ENCODE measurements around the gene ONECUT3. TPM values are rescaled to one million over a fixed set of nuclear protein-coding genes. Genes with fewer than 3 reads are reported as not detected.

ONECUT3 gene
- total RNA-seq, 1 experiment from 2014 or later, result 0.04 TPM

GRCh38 chr19:1769645-1769985 lies 16.3 kb downstream of the ONECUT3 start (continued):
- TF ChIP-seq, protein P1, sequence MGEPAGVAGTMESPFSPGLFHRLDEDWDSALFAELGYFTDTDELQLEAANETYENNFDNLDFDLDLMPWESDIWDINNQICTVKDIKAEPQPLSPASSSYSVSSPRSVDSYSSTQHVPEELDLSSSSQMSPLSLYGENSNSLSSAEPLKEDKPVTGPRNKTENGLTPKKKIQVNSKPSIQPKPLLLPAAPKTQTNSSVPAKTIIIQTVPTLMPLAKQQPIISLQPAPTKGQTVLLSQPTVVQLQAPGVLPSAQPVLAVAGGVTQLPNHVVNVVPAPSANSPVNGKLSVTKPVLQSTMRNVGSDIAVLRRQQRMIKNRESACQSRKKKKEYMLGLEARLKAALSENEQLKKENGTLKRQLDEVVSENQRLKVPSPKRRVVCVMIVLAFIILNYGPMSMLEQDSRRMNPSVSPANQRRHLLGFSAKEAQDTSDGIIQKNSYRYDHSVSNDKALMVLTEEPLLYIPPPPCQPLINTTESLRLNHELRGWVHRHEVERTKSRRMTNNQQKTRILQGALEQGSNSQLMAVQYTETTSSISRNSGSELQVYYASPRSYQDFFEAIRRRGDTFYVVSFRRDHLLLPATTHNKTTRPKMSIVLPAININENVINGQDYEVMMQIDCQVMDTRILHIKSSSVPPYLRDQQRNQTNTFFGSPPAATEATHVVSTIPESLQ (CRISPR knock-in tag; IDR thresholded peaks at IDR 0.05), result no peak
- TF ChIP-seq TEAD1 (CRISPR knock-in tag; IDR thresholded peaks at IDR 0.05), result no peak
- no peak for TF ChIP-seq NR2C2 (CRISPR knock-in tag; IDR thresholded peaks at IDR 0.05)
- TF ChIP-seq, protein P2, sequence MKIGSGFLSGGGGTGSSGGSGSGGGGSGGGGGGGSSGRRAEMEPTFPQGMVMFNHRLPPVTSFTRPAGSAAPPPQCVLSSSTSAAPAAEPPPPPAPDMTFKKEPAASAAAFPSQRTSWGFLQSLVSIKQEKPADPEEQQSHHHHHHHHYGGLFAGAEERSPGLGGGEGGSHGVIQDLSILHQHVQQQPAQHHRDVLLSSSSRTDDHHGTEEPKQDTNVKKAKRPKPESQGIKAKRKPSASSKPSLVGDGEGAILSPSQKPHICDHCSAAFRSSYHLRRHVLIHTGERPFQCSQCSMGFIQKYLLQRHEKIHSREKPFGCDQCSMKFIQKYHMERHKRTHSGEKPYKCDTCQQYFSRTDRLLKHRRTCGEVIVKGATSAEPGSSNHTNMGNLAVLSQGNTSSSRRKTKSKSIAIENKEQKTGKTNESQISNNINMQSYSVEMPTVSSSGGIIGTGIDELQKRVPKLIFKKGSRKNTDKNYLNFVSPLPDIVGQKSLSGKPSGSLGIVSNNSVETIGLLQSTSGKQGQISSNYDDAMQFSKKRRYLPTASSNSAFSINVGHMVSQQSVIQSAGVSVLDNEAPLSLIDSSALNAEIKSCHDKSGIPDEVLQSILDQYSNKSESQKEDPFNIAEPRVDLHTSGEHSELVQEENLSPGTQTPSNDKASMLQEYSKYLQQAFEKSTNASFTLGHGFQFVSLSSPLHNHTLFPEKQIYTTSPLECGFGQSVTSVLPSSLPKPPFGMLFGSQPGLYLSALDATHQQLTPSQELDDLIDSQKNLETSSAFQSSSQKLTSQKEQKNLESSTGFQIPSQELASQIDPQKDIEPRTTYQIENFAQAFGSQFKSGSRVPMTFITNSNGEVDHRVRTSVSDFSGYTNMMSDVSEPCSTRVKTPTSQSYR (CRISPR knock-in tag; IDR thresholded peaks at IDR 0.05), result no peak
- no peak for TF ChIP-seq ZNF219 (CRISPR knock-in tag; IDR thresholded peaks at IDR 0.05; ENCODE audit: borderline replicate concordance)
- TF ChIP-seq, protein P3, sequence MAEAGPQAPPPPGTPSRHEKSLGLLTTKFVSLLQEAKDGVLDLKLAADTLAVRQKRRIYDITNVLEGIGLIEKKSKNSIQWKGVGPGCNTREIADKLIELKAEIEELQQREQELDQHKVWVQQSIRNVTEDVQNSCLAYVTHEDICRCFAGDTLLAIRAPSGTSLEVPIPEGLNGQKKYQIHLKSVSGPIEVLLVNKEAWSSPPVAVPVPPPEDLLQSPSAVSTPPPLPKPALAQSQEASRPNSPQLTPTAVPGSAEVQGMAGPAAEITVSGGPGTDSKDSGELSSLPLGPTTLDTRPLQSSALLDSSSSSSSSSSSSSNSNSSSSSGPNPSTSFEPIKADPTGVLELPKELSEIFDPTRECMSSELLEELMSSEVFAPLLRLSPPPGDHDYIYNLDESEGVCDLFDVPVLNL (CRISPR knock-in tag; IDR thresholded peaks at IDR 0.05; ENCODE audit: borderline replicate concordance, low read depth), result no peak
- no peak for TF ChIP-seq FOXK1 (CRISPR knock-in tag; IDR thresholded peaks at IDR 0.05)
- TF ChIP-seq, protein P4, sequence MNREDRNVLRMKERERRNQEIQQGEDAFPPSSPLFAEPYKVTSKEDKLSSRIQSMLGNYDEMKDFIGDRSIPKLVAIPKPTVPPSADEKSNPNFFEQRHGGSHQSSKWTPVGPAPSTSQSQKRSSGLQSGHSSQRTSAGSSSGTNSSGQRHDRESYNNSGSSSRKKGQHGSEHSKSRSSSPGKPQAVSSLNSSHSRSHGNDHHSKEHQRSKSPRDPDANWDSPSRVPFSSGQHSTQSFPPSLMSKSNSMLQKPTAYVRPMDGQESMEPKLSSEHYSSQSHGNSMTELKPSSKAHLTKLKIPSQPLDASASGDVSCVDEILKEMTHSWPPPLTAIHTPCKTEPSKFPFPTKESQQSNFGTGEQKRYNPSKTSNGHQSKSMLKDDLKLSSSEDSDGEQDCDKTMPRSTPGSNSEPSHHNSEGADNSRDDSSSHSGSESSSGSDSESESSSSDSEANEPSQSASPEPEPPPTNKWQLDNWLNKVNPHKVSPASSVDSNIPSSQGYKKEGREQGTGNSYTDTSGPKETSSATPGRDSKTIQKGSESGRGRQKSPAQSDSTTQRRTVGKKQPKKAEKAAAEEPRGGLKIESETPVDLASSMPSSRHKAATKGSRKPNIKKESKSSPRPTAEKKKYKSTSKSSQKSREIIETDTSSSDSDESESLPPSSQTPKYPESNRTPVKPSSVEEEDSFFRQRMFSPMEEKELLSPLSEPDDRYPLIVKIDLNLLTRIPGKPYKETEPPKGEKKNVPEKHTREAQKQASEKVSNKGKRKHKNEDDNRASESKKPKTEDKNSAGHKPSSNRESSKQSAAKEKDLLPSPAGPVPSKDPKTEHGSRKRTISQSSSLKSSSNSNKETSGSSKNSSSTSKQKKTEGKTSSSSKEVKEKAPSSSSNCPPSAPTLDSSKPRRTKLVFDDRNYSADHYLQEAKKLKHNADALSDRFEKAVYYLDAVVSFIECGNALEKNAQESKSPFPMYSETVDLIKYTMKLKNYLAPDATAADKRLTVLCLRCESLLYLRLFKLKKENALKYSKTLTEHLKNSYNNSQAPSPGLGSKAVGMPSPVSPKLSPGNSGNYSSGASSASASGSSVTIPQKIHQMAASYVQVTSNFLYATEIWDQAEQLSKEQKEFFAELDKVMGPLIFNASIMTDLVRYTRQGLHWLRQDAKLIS (CRISPR knock-in tag; IDR thresholded peaks at IDR 0.05; ENCODE audit: borderline replicate concordance), result no peak

DNA sequence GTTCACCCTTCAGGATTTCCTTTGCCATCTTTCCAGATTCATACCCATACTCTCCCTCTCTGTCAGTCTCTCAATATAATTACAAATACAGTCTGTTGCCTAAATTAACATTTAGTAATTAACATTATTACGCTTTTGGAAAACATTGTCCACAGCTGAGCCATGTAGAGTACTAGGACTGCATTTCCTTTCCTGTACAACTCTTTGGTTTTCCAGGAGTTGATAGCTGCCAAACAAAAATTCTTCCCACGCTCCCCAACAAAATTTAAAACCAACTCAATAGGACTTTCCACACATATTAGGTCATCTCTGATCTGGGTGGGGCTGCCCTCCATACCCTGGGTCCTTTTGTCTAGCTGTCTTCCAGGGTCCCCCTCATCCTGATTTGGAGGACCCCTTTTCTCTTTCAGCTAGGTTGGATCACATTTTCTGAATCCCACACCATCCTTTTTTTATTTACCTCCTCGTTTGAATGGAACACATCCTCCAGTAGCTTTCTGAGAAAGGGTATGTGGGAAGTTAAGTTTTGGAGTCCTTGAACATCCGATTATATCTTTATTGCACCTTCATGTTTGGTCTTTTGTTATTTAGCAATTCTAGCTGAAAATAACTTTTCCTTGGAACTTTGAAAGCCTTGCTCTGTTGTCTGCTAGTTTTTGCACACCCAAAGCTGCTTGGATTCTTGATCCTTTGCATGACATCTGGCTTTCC lies 17.7 kb downstream of the ONECUT3 start:
- TF ChIP-seq, protein P1 (CRISPR knock-in tag; IDR thresholded peaks at IDR 0.05), result no peak
- TF ChIP-seq GTF2I (CRISPR knock-in tag; conservative IDR thresholded peaks at IDR 0.05), result peak; percentile 85; the same call in 1 of the 2 replicates
- H3K4me1 Mint-ChIP-seq, result 0 out of 2 replicates have a peak, but pooled peaks cover 2% of the 10 kb centered on the region
- ATAC-seq (no peak), DNase-seq (ENCODE audit: low spot score) (no peak)
- ChIA-PET CTCF (interaction anchor here (1.0 to 2.8 kb wide), 6 partner anchors 10 to 225 kb away, joined by 3 to 22 read pairs (median 6); no protein-coding TSS in a partner anchor), POLR2A (interaction anchor here (0.6 kb wide), 1 partner anchor 254 kb away, joined by 7 read pairs; no protein-coding TSS in a partner anchor)
- peaks cover 17% of the 10 kb centered on the region for H3K9me3 Mint-ChIP-seq
- no peak overlapping the region for H3K4me3 Mint-ChIP-seq
- H3K27me3 Mint-ChIP-seq (ENCODE audit: low read depth), result peaks cover 98% of the 10 kb centered on the region
- H3K36me3 Mint-ChIP-seq, result peaks cover 11% of the 10 kb centered on the region
- H3K27ac Mint-ChIP-seq, result no peak overlapping the region

Data from WTC11 (cell line).